B cell (primary cell): ENCODE measurements around the gene WFDC8. TPM values are rescaled to one million over a fixed set of nuclear protein-coding genes. Genes with fewer than 3 reads are reported as not detected.

Experiments
- ATAC-seq: fragments of 200-7000 bp; cut with Tn5 transposase; one replicate; pipeline ENCODE4 v1.10.0; 2021; ENCODE audit warnings: low read depth, mild to moderate bottlenecking, moderate number of reproducible peaks, moderate library complexity
- CTCF ChIA-PET: fragments of 350-600 bp; sonication (Branson Sonifier 250); formaldehyde crosslinking; loops from one replicate; lab custom pipeline; 2021; ENCODE audit warnings: antibody characterized with exemption, inconsistent platforms; lab: Charles Lee
- POLR2A ChIA-PET: fragments of 350-600 bp; sonication (Branson Sonifier 250); formaldehyde crosslinking; loops from one replicate; lab custom pipeline; 2021; ENCODE audit warnings: antibody characterized with exemption; lab: Charles Lee
- DNase-seq: peaks from one replicate; pipeline ENCODE4 v3.0.0; 2013
- H2AFZ ChIP-seq: 2 replicates; pipeline ENCODE4 v1.6.1; 2012; ENCODE audit warnings: mild to moderate bottlenecking, low read depth, low read length; ENCODE audit not compliant: insufficient read depth, poor library complexity, severe bottlenecking
- H3K27ac ChIP-seq, 2 donors: 1 replicate in 1 of 2; 2 replicates in 1 of 2; pipeline ENCODE4 v1.5.1; 2012 to 2013; ENCODE audit warnings: low read length in 2 of 2, mild to moderate bottlenecking in 2 of 2, moderate library complexity in 1 of 2
- H3K27me3 ChIP-seq, 4 experiments: fragments of 200-600 bp in 1 of 4; sonication (generic) in 1 of 4; replicated peaks in 1 of 4; 1 replicate in 2 of 4; 2 replicates in 2 of 4; pipeline versions ENCODE4 v1.6.1 to v1.7.0; 2013 to 2016; ENCODE audit warnings: low read length in 3 of 4, mild to moderate bottlenecking in 2 of 4, mixed read lengths in 1 of 4, moderate library complexity in 1 of 4; ENCODE audit not compliant: insufficient read depth in 4 of 4, control insufficient read depth in 3 of 4; ENCODE audit errors: control extremely low read depth in 1 of 4
- H3K36me3 ChIP-seq, 2 experiments: replicated peaks in 1 of 2; 1 replicate in 1 of 2; 2 replicates in 1 of 2; pipeline versions ENCODE4 v1.6.1 to v1.7.1; 2013; ENCODE audit warnings: low read length in 1 of 2; ENCODE audit not compliant: insufficient read depth in 2 of 2, control insufficient read depth in 1 of 2; ENCODE audit errors: control extremely low read depth in 1 of 2, extremely low read depth in 1 of 2
- H3K4me1 ChIP-seq, 2 donors: fragments of 200-600 bp in 1 of 2; sonication (generic) in 1 of 2; 1 replicate in 1 of 2; 2 replicates in 1 of 2; pipeline versions ENCODE4 v1.5.1 to v1.6.1; 2013 to 2017; ENCODE audit warnings: low read length in 2 of 2; ENCODE audit not compliant: control insufficient read depth in 2 of 2, insufficient read depth in 2 of 2
- H3K4me2 ChIP-seq: replicated peaks from 2 replicates; pipeline ENCODE3; 2012; ENCODE audit warnings: mild to moderate bottlenecking, low read depth, low read length; ENCODE audit not compliant: poor library complexity, severe bottlenecking
- H3K4me3 ChIP-seq, 5 experiments: fragments of 200-600 bp in 1 of 5; sonication (generic) in 1 of 5; 1 replicate in 3 of 5; 2 replicates in 2 of 5; pipeline versions ENCODE4 v1.5.1 to v1.7.0; 2011 to 2016; ENCODE audit warnings: low read length in 4 of 5, mild to moderate bottlenecking in 4 of 5, low read depth in 2 of 5, control low read depth in 1 of 5, moderate library complexity in 1 of 5; ENCODE audit not compliant: insufficient read depth in 1 of 5; ENCODE audit errors: control extremely low read depth in 1 of 5, extremely low read depth in 1 of 5
- H3K79me2 ChIP-seq: fragments of 200-600 bp; sonication (generic); one replicate; pipeline ENCODE4 v1.6.0; 2016; ENCODE audit warnings: low read length; ENCODE audit not compliant: control insufficient read depth, insufficient read depth
- H3K9ac ChIP-seq: fragments of 200-600 bp; sonication (generic); 2 replicates; pipeline ENCODE4 v1.6.1; 2017; ENCODE audit warnings: mild to moderate bottlenecking, low read length, moderate library complexity
- H3K9me3 ChIP-seq, 3 donors: one replicate each; pipeline versions ENCODE4 v1.6.1 to v1.7.1; 2013; ENCODE audit warnings: low read length in 2 of 3; ENCODE audit not compliant: control insufficient read depth in 2 of 3, insufficient read depth in 1 of 3; ENCODE audit errors: control extremely low read depth in 1 of 3
- H4K20me1 ChIP-seq: 2 replicates; pipeline ENCODE4 v1.6.0; 2012; ENCODE audit warnings: mild to moderate bottlenecking, low read length; ENCODE audit not compliant: insufficient read depth, control insufficient read depth, poor library complexity, severe bottlenecking
- H3K27ac Mint-ChIP-seq: one replicate; pipeline ENCODE4 v1.8.0; 2021; ENCODE audit warnings: mixed read lengths
- H3K27me3 Mint-ChIP-seq: one replicate; pipeline ENCODE4 v1.8.0; 2021; ENCODE audit warnings: mixed read lengths
- H3K4me1 Mint-ChIP-seq: one replicate; pipeline ENCODE4 v1.8.0; 2021; ENCODE audit warnings: mixed read lengths
- H3K4me3 Mint-ChIP-seq: one replicate; pipeline ENCODE4 v1.8.0; 2021; ENCODE audit warnings: mixed read lengths
- H3K9me3 Mint-ChIP-seq: one replicate; pipeline ENCODE4 v1.8.0; 2022; ENCODE audit warnings: mixed read lengths; ENCODE audit not compliant: insufficient read depth
- EZH2 ChIP-seq: IDR thresholded peaks from 2 replicates; pipeline ENCODE4 v1.6.1; 2012; ENCODE audit warnings: borderline replicate concordance, low read depth, mild to moderate bottlenecking, moderate library complexity, low read length; ENCODE audit not compliant: insufficient read depth, poor library complexity, severe bottlenecking
- WGBS: methylation state at CpG from one replicate; pipeline ENCODE4 v1.1.5; 2013; ENCODE audit warnings: missing lambda C conversion rate; ENCODE audit not compliant: insufficient coverage; 5-methylcytosine and 5-hydroxymethylcytosine counted together
- intact Hi-C: fragments of 100-400 bp; cut with micrococcal nuclease; formaldehyde crosslinking; loops from one replicate; pipeline ENCODE4 v1.10.0; 2022
- polyA plus RNA-seq: library from polyadenylated mRNA; depleted of rRNA; stranded (reverse); fragments of >200 nt; gene quantifications from 2 replicates; pipeline ENCODE4 v1.2.3, GENCODE V29; 2012
- total RNA-seq, 2 donors: library from RNA; stranded (reverse); fragments of 120-200 nt in 1 of 2; gene quantifications; 1 replicate in 1 of 2; 2 replicates in 1 of 2; pipeline versions ENCODE4 v1.2.3 to v1.2.4, GENCODE V29; 2013 to 2022
- TF ChIP-seq, protein P1 (sequence below): fragments of 200-600 bp; IDR thresholded peaks from one replicate; pipeline ENCODE4 v1.8.0; 2022; ENCODE audit warnings: antibody characterized with exemption, mild to moderate bottlenecking

The WFDC8 gene
- total and polyA plus RNA-seq, 2 donors (not counting 1 experiment from before 2014, with no cell fraction given): not detected

DNA sequence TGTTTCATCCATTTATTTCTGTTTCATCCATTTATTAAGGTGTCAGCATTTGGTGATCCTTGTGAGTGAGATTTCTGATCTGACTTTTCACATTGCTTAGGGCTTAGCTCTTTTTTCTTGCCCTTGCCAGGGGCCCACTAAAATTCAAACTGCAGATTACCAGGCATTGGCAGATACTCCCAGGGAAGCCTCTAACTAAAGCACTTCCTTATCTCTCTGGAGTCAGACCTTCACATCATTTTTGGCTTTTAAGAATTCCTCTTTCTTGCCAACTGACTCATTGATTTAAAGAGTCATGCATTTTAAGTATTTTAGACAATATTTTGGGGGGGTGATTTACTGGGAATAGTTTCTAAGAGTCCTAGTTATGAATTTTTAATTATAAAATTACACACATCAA lies 2.6 kb upstream of the WFDC8 start:
- CTCF ChIA-PET: no interaction called here
- H3K9ac ChIP-seq: no peak overlapping the region

DNA sequence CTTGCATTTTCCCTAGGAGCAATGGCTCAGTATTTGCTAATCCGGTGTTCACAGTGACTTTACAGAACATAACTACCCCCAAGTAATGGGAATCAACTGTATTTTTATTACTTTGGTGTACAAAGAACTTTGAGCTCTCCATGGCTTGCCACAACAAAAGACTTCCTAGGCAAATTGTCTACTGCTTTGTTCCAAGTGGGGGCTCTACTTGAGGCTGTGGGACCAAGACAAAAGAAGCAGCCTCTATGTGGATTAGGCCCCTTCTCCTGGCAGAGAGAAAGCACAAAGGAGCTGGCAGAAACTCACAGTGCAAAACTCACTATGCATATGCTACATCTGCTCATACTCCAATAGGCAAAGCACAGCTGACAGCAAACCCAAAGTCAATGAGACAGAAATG lies 853 bp downstream of the WFDC8 start:
- H3K27ac Mint-ChIP-seq: no peak overlapping the region
- no peaks in the 10 kb centered on the region for H4K20me1 ChIP-seq
- no peaks in the 10 kb centered on the region for H3K9me3 ChIP-seq
- TF ChIP-seq, protein P1, sequence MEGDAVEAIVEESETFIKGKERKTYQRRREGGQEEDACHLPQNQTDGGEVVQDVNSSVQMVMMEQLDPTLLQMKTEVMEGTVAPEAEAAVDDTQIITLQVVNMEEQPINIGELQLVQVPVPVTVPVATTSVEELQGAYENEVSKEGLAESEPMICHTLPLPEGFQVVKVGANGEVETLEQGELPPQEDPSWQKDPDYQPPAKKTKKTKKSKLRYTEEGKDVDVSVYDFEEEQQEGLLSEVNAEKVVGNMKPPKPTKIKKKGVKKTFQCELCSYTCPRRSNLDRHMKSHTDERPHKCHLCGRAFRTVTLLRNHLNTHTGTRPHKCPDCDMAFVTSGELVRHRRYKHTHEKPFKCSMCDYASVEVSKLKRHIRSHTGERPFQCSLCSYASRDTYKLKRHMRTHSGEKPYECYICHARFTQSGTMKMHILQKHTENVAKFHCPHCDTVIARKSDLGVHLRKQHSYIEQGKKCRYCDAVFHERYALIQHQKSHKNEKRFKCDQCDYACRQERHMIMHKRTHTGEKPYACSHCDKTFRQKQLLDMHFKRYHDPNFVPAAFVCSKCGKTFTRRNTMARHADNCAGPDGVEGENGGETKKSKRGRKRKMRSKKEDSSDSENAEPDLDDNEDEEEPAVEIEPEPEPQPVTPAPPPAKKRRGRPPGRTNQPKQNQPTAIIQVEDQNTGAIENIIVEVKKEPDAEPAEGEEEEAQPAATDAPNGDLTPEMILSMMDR: no peak
- no peak for TF ChIP-seq EZH2
- H3K9me3 Mint-ChIP-seq: no peaks in the 10 kb centered on the region
- H3K79me2 ChIP-seq: no peaks in the 10 kb centered on the region
- WGBS: no CpG with 5 or more reads among the region's 1 CpG
- intact Hi-C loops: no loop called here
- H3K27me3 ChIP-seq: peaks cover 0 to 5% (median 3%) of the 10 kb centered on the region in 4 experiments
- H3K36me3 ChIP-seq: no peaks in the 10 kb centered on the region
- no peaks in the 10 kb centered on the region for H3K4me1 Mint-ChIP-seq
- peaks cover 44% of the 10 kb centered on the region for H3K27me3 Mint-ChIP-seq
- ChIA-PET POLR2A (no interaction called here), CTCF (no interaction called here)
- no peak overlapping the region for H3K9ac ChIP-seq
- H2AFZ ChIP-seq: no peak overlapping the region
- H3K4me3 Mint-ChIP-seq: no peak overlapping the region
- H3K27ac ChIP-seq: no peak overlapping the region
- H3K4me1 ChIP-seq: no peaks in the 10 kb centered on the region
- ATAC-seq: no peak
- H3K4me2 ChIP-seq: no peak overlapping the region
- DNase-seq: no peak
- no peak overlapping the region for H3K4me3 ChIP-seq

More for the DNA sequence above, 2.6 kb upstream of the WFDC8 start:
- Histone ChIP-seq H3K9me3 (no peaks in the 10 kb centered on the region), H3K79me2 (no peaks in the 10 kb centered on the region), H3K27me3 (peaks cover 0 to 8% (median 4%) of the 10 kb centered on the region in 4 experiments), H3K4me2 (no peak overlapping the region), H2AFZ (no peak overlapping the region), H3K27ac (no peak overlapping the region), H3K4me1 (no peaks in the 10 kb centered on the region), H4K20me1 (no peaks in the 10 kb centered on the region), H3K36me3 (no peaks in the 10 kb centered on the region), H3K4me3 (no peak overlapping the region)
- TF ChIP-seq EZH2: no peak
- TF ChIP-seq, protein P1: no peak
- DNase-seq: no peak
- Mint-ChIP-seq H3K9me3 (no peaks in the 10 kb centered on the region), H3K27me3 (peaks cover 35% of the 10 kb centered on the region), H3K4me1 (no peaks in the 10 kb centered on the region), H3K27ac (no peak overlapping the region), H3K4me3 (no peak overlapping the region)
- intact Hi-C loops: no loop called here
- no peak for ATAC-seq
- POLR2A ChIA-PET: no interaction called here
